Smooth muscle cell (in vitro differentiated cells): ENCODE measurements around the gene LIN52. TPM values are rescaled to one million over a fixed set of nuclear protein-coding genes. Genes with fewer than 3 reads are reported as not detected.

Source experiments
- DNase-seq: peaks from one replicate; lab custom pipeline; 2025; ENCODE audit not compliant: unreplicated experiment; lab: John Stamatoyannopoulos, UW
- H2AFZ ChIP-seq: fragments of 200-600 bp; sonication (generic); 2 replicates; pipeline ENCODE4 v1.6.0; 2016; ENCODE audit warnings: antibody characterized with exemption, low read depth, mild to moderate bottlenecking
- H3F3A ChIP-seq: fragments of 200-600 bp; sonication (generic); 2 replicates; pipeline ENCODE4 v1.6.0; 2017; ENCODE audit warnings: antibody characterized with exemption, low read depth
- H3K27ac ChIP-seq: fragments of 200-600 bp; sonication (generic); 2 replicates; pipeline ENCODE4 v1.5.1; 2016; ENCODE audit warnings: low read depth, mild to moderate bottlenecking
- H3K27me3 ChIP-seq: fragments of 200-600 bp; sonication (generic); 2 replicates; pipeline ENCODE4 v1.6.1; 2016; ENCODE audit warnings: low read depth, mild to moderate bottlenecking
- H3K36me3 ChIP-seq: fragments of 200-600 bp; sonication (generic); 2 replicates; pipeline ENCODE4 v1.5.1; 2016; ENCODE audit warnings: low read depth
- H3K4me1 ChIP-seq: fragments of 200-600 bp; sonication (generic); 2 replicates; pipeline ENCODE4 v1.5.1; 2016; ENCODE audit warnings: low read depth
- H3K4me2 ChIP-seq: fragments of 200-600 bp; sonication (generic); 2 replicates; pipeline ENCODE4 v1.6.0; 2016; ENCODE audit warnings: mild to moderate bottlenecking
- H3K4me3 ChIP-seq: fragments of 200-600 bp; sonication (generic); 2 replicates; pipeline ENCODE4 v1.5.1; 2016; ENCODE audit warnings: mild to moderate bottlenecking
- H3K79me2 ChIP-seq: fragments of 200-600 bp; sonication (generic); 2 replicates; pipeline ENCODE4 v1.6.0; 2016; ENCODE audit warnings: low read depth, mild to moderate bottlenecking
- H3K9ac ChIP-seq: fragments of 200-600 bp; sonication (generic); 2 replicates; pipeline ENCODE4 v1.6.0; 2016; ENCODE audit warnings: low read depth
- H3K9me3 ChIP-seq: fragments of 200-600 bp; sonication (generic); replicated peaks from 2 replicates; pipeline ENCODE4 v1.5.1; 2016; ENCODE audit warnings: low read depth
- H4K20me1 ChIP-seq: fragments of 200-600 bp; sonication (generic); 2 replicates; pipeline ENCODE4 v1.6.0; 2016; ENCODE audit warnings: low read depth
- CTCF ChIP-seq: fragments of 200-600 bp; sonication (generic); IDR thresholded peaks from 2 replicates; pipeline ENCODE4 v1.5.1; 2017; ENCODE audit warnings: borderline replicate concordance, mild to moderate bottlenecking, antibody characterized with exemption; ENCODE audit not compliant: insufficient read depth, poor library complexity, severe bottlenecking
- WGBS: methylation state at CpG from one replicate; pipeline ENCODE4 v1.1.7; 2016; ENCODE audit warnings: low lambda C conversion rate; 5-methylcytosine and 5-hydroxymethylcytosine counted together
- polyA plus RNA-seq: library from polyadenylated mRNA; unstranded; fragments of >200 nt; fragmentation: Nextera tagmentation; extraction: Ambion mirVana; gene quantifications from 2 replicates; pipeline ENCODE4 v1.2.1, GENCODE V29; 2016
- total RNA-seq: library from RNA; depleted of rRNA; stranded (reverse); fragments of >200 nt; gene quantifications from 2 replicates; pipeline ENCODE4 v1.2.3, GENCODE V29; 2014

LIN52 gene
- total and polyA plus RNA-seq, 2 experiments from 2014 or later = 16.1 to 17.8 TPM

- Histone ChIP-seq H3K27ac (no peak overlapping the region), H3K36me3 (no peaks in the 10 kb centered on the region), H2AFZ (no peak overlapping the region), H3K4me1 (peaks cover 15% of the 10 kb centered on the region), H3K4me2 (no peak overlapping the region), H3K79me2 (no peaks in the 10 kb centered on the region), H3K9me3 (no peaks in the 10 kb centered on the region), H3K4me3 (no peak overlapping the region), H3K27me3 (peaks cover 74% of the 10 kb centered on the region), H4K20me1 (peaks cover 48% of the 10 kb centered on the region), H3F3A (no peaks in the 10 kb centered on the region), H3K9ac (no peak overlapping the region)
- no peak for DNase-seq
- WGBS = 86% methylated on average over 3 of the region's 3 CpGs
- TF ChIP-seq CTCF = no peak
These were observed 56.9 kb downstream of the LIN52 start for GRCh38 chr14:74141703-74142102.

GRCh38 chr14:74142523-74142922 is 57.8 kb downstream of the LIN52 start:
- Histone ChIP-seq H3K79me2 (no peaks in the 10 kb centered on the region), H2AFZ (no peak overlapping the region), H3K36me3 (no peaks in the 10 kb centered on the region), H3K4me1 (peaks cover 15% of the 10 kb centered on the region), H3K9ac (no peak overlapping the region), H3F3A (no peaks in the 10 kb centered on the region), H3K27me3 (peaks cover 69% of the 10 kb centered on the region), H4K20me1 (peaks cover 47% of the 10 kb centered on the region), H3K9me3 (no peaks in the 10 kb centered on the region), H3K27ac (no peak overlapping the region), H3K4me3 (no peak overlapping the region), H3K4me2 (no peak overlapping the region)
- WGBS = 84% methylated on average over 4 of the region's 4 CpGs
- no peak for TF ChIP-seq CTCF
- DNase-seq = no peak

GRCh38 chr14:74144789-74145188 is 60.0 kb downstream of the LIN52 start:
- Histone ChIP-seq H3K9ac (no peak overlapping the region), H3K4me1 (peaks cover 15% of the 10 kb centered on the region), H3K4me3 (no peak overlapping the region), H3K36me3 (no peaks in the 10 kb centered on the region), H4K20me1 (peaks cover 36% of the 10 kb centered on the region), H3K27ac (no peak overlapping the region), H3K9me3 (no peaks in the 10 kb centered on the region), H2AFZ (no peak overlapping the region), H3K27me3 (peaks cover 47% of the 10 kb centered on the region), H3K4me2 (no peak overlapping the region), H3F3A (no peaks in the 10 kb centered on the region), H3K79me2 (no peaks in the 10 kb centered on the region)
- TF ChIP-seq CTCF = no peak
- WGBS = 89% methylated on average over 3 of the region's 3 CpGs
- DNase-seq = no peak

- Histone ChIP-seq H3K9me3 (no peaks in the 10 kb centered on the region), H3K79me2 (no peaks in the 10 kb centered on the region), H3K4me2 (no peak overlapping the region), H3K4me1 (no peaks in the 10 kb centered on the region), H3K27me3 (peaks cover 20% of the 10 kb centered on the region), H3K4me3 (no peak overlapping the region), H2AFZ (no peak overlapping the region), H3K9ac (no peak overlapping the region), H4K20me1 (peaks cover 10% of the 10 kb centered on the region), H3K27ac (no peak overlapping the region), H3K36me3 (no peaks in the 10 kb centered on the region), H3F3A (no peaks in the 10 kb centered on the region)
- TF ChIP-seq CTCF = no peak
- DNase-seq = no peak
- WGBS = 97% methylated on average over 1 of the region's 1 CpG
These were observed 62.8 kb downstream of the LIN52 start for GRCh38 chr14:74147571-74147970.
